ENCODE results near the gene PTPN13. TPM values are rescaled to one million over a fixed set of nuclear protein-coding genes. Genes with fewer than 3 reads are reported as not detected.

The PTPN13 gene
- total RNA-seq, 2 donors from 2014 or later = 0.36 to 0.39 TPM

DNA sequence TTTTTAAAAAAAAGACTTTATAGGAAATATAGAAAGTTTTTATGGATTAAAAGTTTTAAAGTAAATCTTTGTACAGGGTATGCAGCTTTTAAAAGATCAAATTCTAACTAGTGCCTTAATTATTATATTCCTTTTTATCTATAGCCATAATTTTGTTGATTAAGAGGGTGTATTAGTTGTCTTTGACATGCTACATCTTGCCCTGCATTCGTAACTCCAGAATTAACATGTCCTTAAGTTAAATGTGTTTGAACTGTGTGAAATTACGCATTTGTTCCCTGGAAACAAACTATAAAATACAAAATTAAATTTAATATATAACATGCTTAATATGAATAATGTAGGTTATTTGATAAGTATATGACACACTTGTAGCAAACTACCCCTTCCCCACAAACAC lies 66.3 kb downstream of the PTPN13 start:
- ATAC-seq (no peak), DNase-seq (ENCODE audit: low spot score in 2 of 2) (no peak)
- Mint-ChIP-seq H3K36me3 (peaks cover 0 to 4% of the 10 kb centered on the region in 2 donors), H3K9me3 (peaks cover 6 to 12% of the 10 kb centered on the region in 2 donors), H3K27ac (no peak overlapping the region)

GRCh38 chr4:86661006-86661405 lies 66.9 kb downstream of the PTPN13 start:
- no peak overlapping the region for H3K27ac Mint-ChIP-seq
- ATAC-seq (no peak), DNase-seq (ENCODE audit: low spot score in 2 of 2) (no peak)
- H3K9me3 Mint-ChIP-seq = peaks cover 2 to 8% of the 10 kb centered on the region in 2 donors
- H3K36me3 Mint-ChIP-seq = peaks cover 0 to 2% of the 10 kb centered on the region in 2 donors

DNA sequence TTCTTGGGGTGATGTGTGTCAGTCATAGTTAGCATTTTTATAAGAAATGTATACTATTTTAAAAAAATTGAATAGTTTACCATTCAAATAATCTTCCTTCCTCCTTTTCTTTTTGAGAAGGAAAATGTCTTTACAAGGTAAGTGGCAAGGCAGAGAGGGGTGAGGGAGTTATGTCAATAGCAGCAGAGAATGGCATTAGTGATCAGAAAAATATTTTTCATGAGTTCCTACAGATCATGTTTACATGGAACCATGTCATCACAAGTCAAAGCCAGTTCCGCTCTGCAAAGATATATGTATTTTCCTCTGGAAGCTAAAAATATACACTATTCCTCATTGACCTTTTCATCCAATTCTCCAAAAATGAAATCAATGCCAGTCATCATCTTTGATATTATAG lies 67.3 kb downstream of the PTPN13 start:
- Mint-ChIP-seq H3K9me3 (peaks cover 0 to 7% of the 10 kb centered on the region in 2 donors), H3K27ac (no peak overlapping the region), H3K36me3 (no peaks in the 10 kb centered on the region)
- ATAC-seq (no peak), DNase-seq (ENCODE audit: low spot score in 2 of 2) (no peak)

DNA sequence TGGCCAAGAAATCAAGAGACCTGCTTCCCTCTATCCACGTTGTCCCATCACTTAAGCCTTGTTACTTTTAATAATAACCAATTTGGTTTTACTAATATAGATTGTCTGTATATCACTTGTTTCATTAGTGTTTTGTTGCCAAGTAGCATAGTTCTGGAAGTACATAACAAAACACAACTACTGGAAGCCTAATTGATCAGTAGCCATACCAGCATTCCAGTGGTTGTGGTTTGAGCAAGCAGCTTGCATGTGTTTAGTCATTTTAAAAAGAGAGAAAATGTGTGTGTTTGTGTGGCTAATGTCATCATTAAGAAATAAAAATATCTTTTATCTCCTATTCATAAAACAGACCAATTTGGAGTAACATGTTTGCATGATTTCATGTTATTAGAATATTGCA lies 70.8 kb downstream of the PTPN13 start:
- Mint-ChIP-seq H3K36me3 (no peaks in the 10 kb centered on the region), H3K9me3 (no peaks in the 10 kb centered on the region), H3K27ac (no peak overlapping the region)
- ATAC-seq (no peak), DNase-seq (ENCODE audit: low spot score in 2 of 2) (no peak)

DNA sequence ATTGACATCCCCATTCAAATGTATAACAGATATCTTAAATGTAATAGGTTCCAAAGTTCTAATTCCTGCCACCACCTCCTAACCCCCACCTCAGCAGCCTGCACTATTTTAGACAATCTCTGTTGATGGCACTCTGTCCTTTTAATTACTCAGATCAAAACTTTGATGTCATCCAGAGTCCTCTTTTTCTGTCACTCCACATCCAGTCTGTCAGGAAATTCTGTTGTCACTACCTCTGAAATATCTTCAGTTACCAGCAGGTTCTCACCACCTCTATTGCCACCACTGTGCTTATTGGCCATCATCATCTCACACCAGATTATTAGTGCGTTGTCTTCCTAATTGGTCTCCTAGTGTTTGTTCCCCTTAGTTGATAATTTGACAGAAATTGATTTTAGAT lies 76.2 kb downstream of the PTPN13 start:
- no peak for DNase-seq (ENCODE audit: low spot score in 2 of 2)
- Mint-ChIP-seq H3K36me3 (no peaks in the 10 kb centered on the region), H3K27ac (no peak overlapping the region), H3K9me3 (no peaks in the 10 kb centered on the region)
- ATAC-seq = peak in 1 of 2 donors; percentile 34

GRCh38 chr4:86670756-86671155 lies 76.6 kb downstream of the PTPN13 start:
- no peaks in the 10 kb centered on the region for H3K36me3 Mint-ChIP-seq

DNA sequence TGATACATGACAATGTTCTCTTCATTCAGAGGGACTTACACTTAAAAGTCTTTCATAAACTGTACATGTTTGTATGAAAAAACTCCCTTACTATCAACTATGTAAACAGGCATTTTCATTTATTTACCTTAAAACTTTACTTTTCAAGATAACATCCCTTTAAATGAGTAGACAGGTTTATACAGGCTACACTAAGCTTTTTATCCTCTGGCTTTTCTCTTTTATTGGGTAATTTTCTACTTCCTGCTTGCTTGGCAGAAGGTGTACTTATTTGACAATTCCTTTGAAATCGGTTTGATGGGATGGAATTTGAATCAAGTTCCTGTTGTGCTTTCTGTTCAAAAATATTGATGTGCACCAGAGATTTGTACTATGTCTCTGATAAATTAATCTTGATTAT lies 81.4 kb downstream of the PTPN13 start:
- Mint-ChIP-seq H3K9me3 (peaks cover 4 to 5% of the 10 kb centered on the region in 2 donors), H3K27ac (no peak overlapping the region), H3K36me3 (no peaks in the 10 kb centered on the region)
- DNase-seq (ENCODE audit: low spot score in 2 of 2) (no peak), ATAC-seq (no peak)

More at GRCh38 chr4:86670756-86671155, 76.6 kb downstream of the PTPN13 start:
- DNase-seq (ENCODE audit: low spot score in 2 of 2) (no peak), ATAC-seq (peak in 1 of 2 donors; percentile 58)
- H3K9me3 Mint-ChIP-seq = no peaks in the 10 kb centered on the region
- no peak overlapping the region for H3K27ac Mint-ChIP-seq

- no peak for ATAC-seq
- H3K9me3 Mint-ChIP-seq = peaks cover 4 to 5% of the 10 kb centered on the region in 2 donors
Measured at GRCh38 chr4:86678796-86679195, 84.7 kb downstream of the PTPN13 start.

DNA sequence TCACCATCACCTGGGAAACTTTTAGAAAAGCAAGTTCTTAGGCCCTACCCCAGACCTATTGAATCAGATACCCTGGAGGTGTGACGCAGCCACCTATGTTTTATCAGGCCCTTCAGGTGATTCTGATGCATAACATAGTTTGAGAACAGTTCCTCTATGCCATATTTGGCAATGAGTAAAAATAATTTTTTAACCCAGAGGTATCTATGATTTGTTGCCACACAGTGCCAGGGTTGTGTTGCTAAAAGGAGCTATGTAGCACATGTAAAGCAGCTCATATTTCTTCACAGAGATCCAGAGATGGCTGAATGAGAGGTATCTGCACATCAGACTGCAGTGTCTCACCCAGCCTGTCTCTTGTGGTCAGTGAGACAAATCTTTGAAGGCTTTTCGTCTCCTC lies 85.3 kb downstream of the PTPN13 start:
- no peaks in the 10 kb centered on the region for H3K36me3 Mint-ChIP-seq
- no peak overlapping the region for H3K27ac Mint-ChIP-seq
- DNase-seq (ENCODE audit: low spot score in 2 of 2) (no peak), ATAC-seq (no peak)
- H3K9me3 Mint-ChIP-seq = peaks cover 4 to 5% of the 10 kb centered on the region in 2 donors

More at GRCh38 chr4:86678796-86679195, 84.7 kb downstream of the PTPN13 start:
- H3K27ac Mint-ChIP-seq = no peak overlapping the region
- no peak for DNase-seq (ENCODE audit: low spot score in 2 of 2)
- H3K36me3 Mint-ChIP-seq = no peaks in the 10 kb centered on the region

- DNase-seq (ENCODE audit: low spot score in 2 of 2) (no peak), ATAC-seq (no peak)
- no peak overlapping the region for H3K27ac Mint-ChIP-seq
- H3K36me3 Mint-ChIP-seq = no peaks in the 10 kb centered on the region
- no peaks in the 10 kb centered on the region for H3K9me3 Mint-ChIP-seq
Measured at GRCh38 chr4:86683167-86683566, 89.1 kb downstream of the PTPN13 start.

DNA sequence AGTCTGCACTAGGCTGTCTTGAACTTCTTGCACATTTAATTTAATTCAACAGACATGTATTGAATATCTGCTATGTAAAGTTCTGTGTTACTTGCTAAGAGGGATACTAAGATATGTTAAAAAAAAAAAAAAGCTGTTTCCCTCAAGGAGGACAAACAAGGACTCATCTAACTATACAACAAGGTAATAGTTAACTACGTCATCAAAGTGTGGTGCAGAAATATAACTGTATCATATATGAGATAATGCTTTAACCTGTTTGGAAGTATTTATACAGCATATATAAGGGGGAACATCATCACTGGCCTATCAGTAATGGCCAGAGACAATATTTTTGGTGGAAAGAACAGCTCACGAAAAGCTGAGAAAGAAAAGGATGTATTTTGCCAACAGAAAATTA lies 89.9 kb downstream of the PTPN13 start:
- no peak for DNase-seq (ENCODE audit: low spot score in 2 of 2)
- H3K9me3 Mint-ChIP-seq = no peaks in the 10 kb centered on the region
- no peaks in the 10 kb centered on the region for H3K36me3 Mint-ChIP-seq
- no peak for ATAC-seq
- H3K27ac Mint-ChIP-seq = no peak overlapping the region

DNA sequence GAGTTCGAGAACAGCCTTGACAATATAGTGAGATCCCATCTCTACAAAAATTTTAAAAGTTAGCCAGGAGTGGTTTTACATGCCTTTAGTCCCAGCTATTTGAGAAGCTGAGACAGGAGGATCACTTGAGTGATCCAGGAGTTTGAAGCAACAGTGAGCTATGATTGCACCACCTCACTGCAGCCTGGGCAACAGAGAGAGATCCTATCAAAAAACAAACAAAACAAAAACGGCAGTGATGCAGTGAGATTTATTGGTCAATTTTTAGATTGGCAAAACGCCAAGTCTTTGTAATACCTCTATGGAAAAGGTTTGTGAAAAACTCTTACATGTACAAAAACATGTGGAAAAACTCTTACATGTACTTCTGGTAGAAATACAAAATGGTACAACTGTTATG lies 91.3 kb downstream of the PTPN13 start:
- no peak for ATAC-seq

DNA sequence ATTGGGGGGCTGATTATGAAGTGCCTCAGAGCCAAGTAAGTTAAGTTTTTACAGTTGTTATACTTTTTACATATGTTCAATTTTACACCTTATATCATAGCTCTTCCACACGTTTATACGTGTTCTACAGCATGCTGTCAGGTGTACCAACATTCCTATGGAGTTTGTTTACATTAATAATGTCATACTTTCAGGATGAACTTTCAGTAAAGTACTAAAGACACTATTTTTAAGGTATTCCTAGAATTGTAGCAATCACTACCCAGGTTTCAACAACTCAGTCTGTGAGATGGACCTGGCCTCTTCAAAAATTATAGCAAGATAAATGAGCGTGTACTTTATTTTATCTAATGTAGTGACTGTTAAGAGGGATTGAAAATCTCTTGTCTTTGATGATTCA lies 92.6 kb downstream of the PTPN13 start:
- Mint-ChIP-seq H3K36me3 (no peaks in the 10 kb centered on the region), H3K9me3 (no peaks in the 10 kb centered on the region), H3K27ac (no peak overlapping the region)
- DNase-seq (ENCODE audit: low spot score in 2 of 2) (no peak), ATAC-seq (no peak)

More for the DNA sequence above, 91.3 kb downstream of the PTPN13 start:
- Mint-ChIP-seq H3K27ac (no peak overlapping the region), H3K36me3 (no peaks in the 10 kb centered on the region), H3K9me3 (no peaks in the 10 kb centered on the region)
- DNase-seq (ENCODE audit: low spot score in 2 of 2) = no peak

GRCh38 chr4:86688026-86688425 lies 93.9 kb downstream of the PTPN13 start:
- Mint-ChIP-seq H3K9me3 (no peaks in the 10 kb centered on the region), H3K36me3 (no peaks in the 10 kb centered on the region), H3K27ac (no peak overlapping the region)
- no peak for DNase-seq (ENCODE audit: low spot score in 2 of 2)
- ATAC-seq = no peak

DNA sequence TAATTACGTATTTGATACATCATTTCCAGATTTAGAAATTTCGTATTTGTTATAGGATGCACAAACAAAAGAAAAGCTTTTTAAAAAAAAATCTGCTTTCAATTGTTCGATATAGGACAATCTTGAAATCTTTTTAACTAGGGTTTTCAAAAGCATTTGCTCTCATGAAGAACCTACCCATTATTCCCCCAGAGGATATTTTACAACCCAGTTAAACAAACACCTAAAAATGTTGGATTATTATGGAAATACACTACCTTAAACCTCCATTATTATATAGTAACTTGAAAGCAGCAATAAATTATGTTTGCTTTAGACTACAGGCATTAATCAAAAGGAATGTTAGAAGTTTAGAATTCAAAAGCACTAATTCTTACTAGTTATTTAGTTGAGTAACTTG lies 110.5 kb downstream of the PTPN13 start:
- ATAC-seq (no peak), DNase-seq (ENCODE audit: low spot score in 2 of 2) (no peak)
- Mint-ChIP-seq H3K36me3 (no peaks in the 10 kb centered on the region), H3K9me3 (no peaks in the 10 kb centered on the region), H3K27ac (no peak overlapping the region)

DNA sequence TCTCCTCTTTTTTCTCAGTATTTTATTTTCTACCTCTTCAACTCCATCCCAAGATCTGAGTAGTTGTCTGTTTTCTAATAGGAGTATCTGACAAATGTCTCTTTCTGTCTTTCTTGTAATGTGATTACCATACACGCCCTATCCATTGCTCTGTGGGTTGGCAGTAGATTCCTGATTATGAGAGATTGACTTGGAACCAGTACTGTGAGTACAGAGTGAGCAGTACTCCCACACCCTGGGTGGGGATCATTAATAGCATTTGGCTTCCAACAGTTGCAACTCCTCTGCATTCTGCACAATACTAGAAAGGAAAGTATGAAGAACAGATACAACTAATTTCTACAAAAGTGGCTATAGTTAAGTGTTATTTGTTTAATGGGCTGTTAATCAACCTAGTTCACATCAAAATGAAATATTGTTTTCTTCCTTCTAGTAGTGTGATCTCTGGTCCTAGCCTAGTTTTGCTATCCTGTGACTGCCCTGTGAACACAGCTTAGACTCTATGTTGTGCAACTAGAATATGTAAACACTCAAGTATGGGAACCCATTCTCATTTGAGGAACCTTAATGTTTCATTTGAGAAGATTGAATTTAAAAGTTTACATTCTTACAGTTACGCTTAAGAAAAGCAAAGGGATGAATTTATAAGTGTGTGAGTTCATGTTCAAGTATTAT lies 112.9 kb downstream of the PTPN13 start:
- no peaks in the 10 kb centered on the region for H3K36me3 Mint-ChIP-seq
- ATAC-seq = no peak
- no peaks in the 10 kb centered on the region for H3K9me3 Mint-ChIP-seq

DNA sequence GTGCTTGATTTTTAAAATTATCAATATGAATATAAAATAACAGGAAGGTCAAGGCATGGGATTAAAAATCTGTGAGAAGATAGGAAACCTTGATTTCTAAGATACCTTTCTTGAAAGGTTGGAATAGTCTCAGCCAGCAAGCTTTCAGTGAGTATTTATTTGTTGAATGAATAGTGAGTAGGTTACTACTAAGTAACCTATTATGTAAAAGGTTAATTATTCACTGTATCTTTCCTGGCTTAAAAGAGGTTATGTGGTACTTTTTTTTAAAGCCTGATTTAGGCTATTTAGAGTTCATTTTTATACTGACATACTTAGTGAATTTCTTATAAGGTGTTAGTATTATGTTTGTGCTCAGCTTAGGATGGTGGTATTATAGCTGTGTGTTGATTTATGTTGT lies 123.5 kb downstream of the PTPN13 start:
- no peaks in the 10 kb centered on the region for H3K36me3 Mint-ChIP-seq
- DNase-seq (ENCODE audit: low spot score in 2 of 2) (no peak), ATAC-seq (no peak)
- H3K27ac Mint-ChIP-seq = no peak overlapping the region
- peaks cover 5% of the 10 kb centered on the region in 2 donors for H3K9me3 Mint-ChIP-seq

More for the DNA sequence above, 112.9 kb downstream of the PTPN13 start:
- H3K27ac Mint-ChIP-seq = no peak overlapping the region
- DNase-seq (ENCODE audit: low spot score in 2 of 2) = no peak

- H3K36me3 Mint-ChIP-seq = no peaks in the 10 kb centered on the region
- H3K9me3 Mint-ChIP-seq = peaks cover 5% of the 10 kb centered on the region in 2 donors
- no peak for DNase-seq (ENCODE audit: low spot score in 2 of 2)
- no peak for ATAC-seq
- no peak overlapping the region for H3K27ac Mint-ChIP-seq
Measured at GRCh38 chr4:86718152-86718551, 124.0 kb downstream of the PTPN13 start.

Measured in activated naive CD4-positive, alpha-beta T cell treated with anti-CD3 and anti-CD28 coated beads, Interleukin-2, amount 50 U/mL, for 72 hours (primary cell).